Kidney tubule cell (primary cell): Measurements from ENCODE around the gene ZNF385C.

Source experiments
- DNase-seq: peaks from one replicate; pipeline ENCODE4 v3.0.0-alpha.2; 2018; ENCODE audit warnings: low spot score

Gene ZNF385C

DNA sequence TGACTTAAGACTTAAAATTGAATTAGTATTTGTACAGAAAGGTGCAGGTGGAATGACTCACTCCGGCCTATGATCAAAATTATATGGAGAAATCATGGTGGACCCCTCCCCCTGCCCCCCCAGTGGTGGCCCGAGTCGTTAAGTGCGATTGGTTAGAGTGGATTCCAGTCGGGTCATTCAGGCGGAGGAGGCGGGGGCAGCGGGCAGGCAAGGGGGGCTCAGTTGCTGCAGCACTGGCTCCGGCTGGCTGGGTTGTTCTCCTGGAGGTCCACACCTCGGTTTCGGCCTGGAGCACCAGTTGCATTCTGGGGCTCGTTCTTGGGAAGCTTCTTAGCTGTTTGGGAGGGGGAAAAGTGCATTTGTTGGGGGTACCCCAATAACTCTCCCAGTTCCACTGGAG, 27.3 kb upstream of the ZNF385C start:
- no peak for DNase-seq

DNA sequence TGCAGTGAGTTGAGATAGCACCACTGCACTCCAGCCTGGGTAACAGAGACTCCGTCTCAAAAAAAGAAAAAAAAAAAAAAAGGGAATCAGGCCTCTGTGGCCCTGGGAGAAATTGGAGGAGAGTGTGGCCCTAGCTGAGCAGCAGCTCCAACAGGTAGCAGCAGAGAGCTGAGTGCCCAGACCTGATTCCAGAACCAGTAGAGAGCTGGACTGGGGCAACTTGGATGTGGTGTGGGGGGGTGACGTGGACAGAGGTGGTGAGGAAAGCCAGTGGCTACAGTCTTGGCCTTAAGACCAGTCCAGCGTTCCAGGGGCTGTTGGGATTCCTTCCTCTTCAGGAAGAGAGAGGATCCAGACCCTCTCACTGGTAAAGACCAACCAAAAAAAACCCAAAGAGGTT, 26.0 kb upstream of the ZNF385C start:
- DNase-seq, result no peak

GRCh38 chr17:42122371-42123303, 24.4 kb upstream of the ZNF385C start, which contains the start of gene HSPB9:
TSS of gene HSPB9 (plus strand) at chr17:42122804. CDS start at chr17:42122851, 47 bp downstream.
- peak; percentile 30 for DNase-seq

- peak; percentile 82 for DNase-seq
Observed at GRCh38 chr17:42120770-42121769, 22.8 kb upstream of the ZNF385C start, which contains the start of gene KAT2A. TSS of gene KAT2A (minus strand) at chr17:42121367. CDS start at chr17:42121304, 63 bp downstream.

GRCh38 chr17:42120161-42120769, 22.0 kb upstream of the ZNF385C start:
- DNase-seq, result no peak

- DNase-seq, result no peak
Observed at GRCh38 chr17:42119301-42119700, 21.0 kb upstream of the ZNF385C start.

DNA sequence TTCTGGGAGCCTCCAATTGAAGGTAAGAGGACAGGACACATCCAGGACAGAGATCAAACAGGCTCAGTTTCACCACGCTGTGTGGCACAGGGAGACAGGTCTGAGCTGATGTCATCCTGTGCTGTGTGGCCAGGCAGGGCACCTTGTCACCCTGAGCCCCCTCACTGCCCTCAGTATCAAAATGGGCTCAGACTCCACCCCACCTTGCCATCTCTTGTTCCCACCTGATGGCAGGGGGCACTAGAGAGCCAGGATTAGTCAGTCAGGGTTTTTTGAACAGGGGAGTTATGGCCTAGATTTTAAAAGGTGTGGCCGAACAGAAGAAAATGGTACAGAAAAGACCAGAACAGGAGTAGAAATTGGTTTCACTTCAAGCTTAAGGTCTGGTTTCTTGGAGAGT, 20.3 kb upstream of the ZNF385C start:
- DNase-seq, result peak; percentile 55

DNA sequence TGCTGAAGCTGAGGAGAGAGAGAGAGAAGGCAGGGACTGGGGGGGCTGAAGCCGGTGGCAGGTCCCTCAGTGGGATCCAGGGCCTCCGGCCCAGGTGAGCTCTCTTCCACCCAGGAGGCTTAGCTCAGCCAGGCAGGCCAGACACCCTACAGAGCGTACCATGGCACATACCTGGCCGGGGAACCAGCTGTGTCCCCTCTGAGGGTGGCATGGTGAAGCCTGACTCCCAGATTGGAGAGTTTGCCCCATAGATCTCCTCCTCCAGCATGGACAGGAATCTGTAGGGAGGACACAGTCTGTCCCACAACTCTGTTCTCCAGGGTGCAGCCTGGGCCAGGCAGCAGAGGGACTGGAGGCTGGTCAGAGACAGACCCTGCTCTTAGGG, 19.8 kb upstream of the ZNF385C start:
- no peak for DNase-seq

- no peak for DNase-seq
Observed at GRCh38 chr17:42117397-42118125, 19.3 kb upstream of the ZNF385C start.

DNA sequence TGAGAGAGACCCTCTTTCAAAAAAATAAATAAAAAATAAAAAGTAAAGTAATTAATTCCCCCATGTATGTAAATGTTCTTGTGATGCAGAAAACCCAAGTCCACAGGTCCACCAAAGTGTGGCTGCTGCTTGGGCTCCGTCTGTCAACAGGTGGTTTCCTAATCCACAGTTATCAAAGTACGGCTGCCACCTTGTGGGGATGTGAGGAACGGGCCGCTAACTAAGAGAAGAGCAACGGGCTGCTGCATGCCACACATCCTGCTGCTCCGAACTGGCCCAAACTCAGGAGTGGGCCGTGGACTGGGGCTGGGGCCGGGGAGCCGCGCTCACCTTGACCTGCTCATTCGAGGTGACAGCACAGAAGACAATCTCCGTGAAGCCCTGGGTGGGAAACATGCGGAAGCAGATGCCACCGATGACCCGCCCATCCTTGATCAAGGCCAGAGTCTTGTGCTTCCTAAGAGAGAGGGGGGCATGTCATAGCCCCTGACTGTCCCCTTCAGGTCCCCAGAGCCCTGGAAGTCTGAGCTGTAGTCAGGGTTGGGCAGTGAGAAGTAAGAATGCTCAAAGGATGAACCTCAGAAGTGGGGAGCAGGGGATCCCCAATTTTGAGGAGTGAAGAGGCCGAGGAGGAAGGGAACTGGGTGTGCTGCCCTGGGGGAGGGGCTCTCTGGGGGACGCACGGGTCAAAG, 18.6 kb upstream of the ZNF385C start:
- DNase-seq, result peak; percentile 82

GRCh38 chr17:42114118-42114517, 15.8 kb upstream of the ZNF385C start:
- DNase-seq, result no peak

- DNase-seq, result no peak
Observed at GRCh38 chr17:42113293-42114069, 15.2 kb upstream of the ZNF385C start.

DNA sequence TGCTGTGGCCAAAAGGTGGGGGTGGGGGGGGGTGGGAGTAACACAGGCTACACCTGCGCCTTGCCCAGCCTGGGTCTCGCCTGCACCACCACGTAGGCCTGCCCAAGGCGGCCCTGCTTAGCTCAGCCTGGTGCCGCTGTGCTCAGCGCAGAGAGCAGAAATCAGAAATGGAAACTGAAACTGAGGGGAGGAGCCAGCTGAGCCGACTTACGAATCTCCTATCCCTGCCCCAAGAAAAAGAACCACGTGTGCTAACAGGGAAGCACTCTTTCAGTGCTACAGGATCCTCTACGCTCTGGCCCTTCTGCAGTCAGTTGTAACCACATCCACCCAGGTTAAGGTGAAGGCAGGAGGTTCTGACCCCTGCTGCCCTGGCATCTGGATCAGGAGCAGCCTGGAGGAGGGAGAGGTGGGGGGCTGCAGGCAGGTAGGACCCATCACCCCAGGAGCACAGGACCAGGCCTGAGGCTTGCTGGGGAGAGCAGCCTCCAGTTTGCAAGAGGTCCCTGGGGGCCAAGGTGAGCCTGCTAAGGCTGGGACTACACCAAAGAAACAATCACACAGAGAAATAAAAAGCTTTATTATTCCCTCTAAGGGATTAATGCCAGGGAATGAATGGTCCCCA, 14.4 kb upstream of the ZNF385C start, which contains the start of gene DHX58:
DHX58 (minus strand) TSS at position 163 of the 625 bp plus-strand sequence. CDS start 822 bp downstream, outside the sequence.
- DNase-seq, result peak; percentile 89

GRCh38 chr17:42111871-42112551, 13.7 kb upstream of the ZNF385C start:
- peak; percentile 51 for DNase-seq

DNA sequence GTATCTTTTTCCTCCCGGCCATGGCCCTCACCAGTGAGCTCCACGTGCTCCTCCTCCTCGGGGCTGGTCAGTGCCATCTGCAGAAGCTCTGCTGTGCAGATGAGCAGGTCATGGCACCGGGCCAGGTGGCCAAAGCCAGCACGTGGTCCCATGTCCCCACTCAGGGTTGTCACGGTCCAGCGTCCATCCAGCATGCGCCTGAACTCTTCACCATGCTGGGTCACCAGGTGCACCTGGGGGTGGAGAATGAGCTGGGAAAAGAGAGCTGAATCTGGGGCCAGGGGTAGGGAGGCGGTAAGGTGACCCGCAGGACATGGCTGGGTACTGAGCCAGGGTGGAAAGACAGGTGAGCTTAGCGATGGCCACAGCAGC, 13.0 kb upstream of the ZNF385C start:
- DNase-seq, result no peak

- DNase-seq, result no peak
Observed at GRCh38 chr17:42110301-42111264, 12.3 kb upstream of the ZNF385C start.

DNA sequence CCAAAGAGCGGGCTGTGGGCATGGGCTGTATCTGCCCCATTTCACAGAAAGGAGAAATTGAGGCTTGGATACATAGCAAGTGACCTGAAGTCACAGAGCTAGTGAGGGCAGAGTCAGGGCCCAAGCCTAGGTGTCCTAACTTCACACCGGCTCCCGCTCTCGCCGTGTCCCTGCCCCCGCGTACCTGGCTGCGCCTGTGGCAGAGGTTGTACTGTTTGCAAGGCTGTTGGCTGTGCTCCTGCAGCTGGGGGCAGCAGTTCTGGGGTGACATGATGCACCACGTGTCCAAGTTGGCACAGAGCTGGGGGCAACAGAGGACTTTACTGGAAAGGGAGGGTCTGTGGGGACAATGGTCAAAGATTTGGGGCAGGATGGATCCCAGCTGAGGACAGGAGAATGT, 10.8 kb upstream of the ZNF385C start:
- no peak for DNase-seq
